SK-N-SH (cell line): ENCODE data around the gene CD19. TPM values are rescaled to one million over a fixed set of nuclear protein-coding genes. Genes with fewer than 3 reads are reported as not detected.

Source experiments
- CTCF ChIA-PET: fragments of 300-600, 350-600 bp; formaldehyde crosslinking; extraction: SDS; loops from one replicate; lab custom pipeline; 2021; lab: Yijun Ruan, JAX
- POLR2A ChIA-PET: fragments of 350-600 bp; sonication (Branson Sonifier 250); formaldehyde crosslinking; extraction: SDS; loops from one replicate; lab custom pipeline; 2020; ENCODE audit warnings: antibody characterized with exemption, inconsistent platforms; lab: Yijun Ruan, JAX
- DNase-seq: peaks from one replicate; pipeline ENCODE4 v3.0.0; 2012
- H2AFZ ChIP-seq: fragments of 200-600 bp; sonication (generic); 2 replicates; pipeline ENCODE4 v1.8.1; 2016; ENCODE audit warnings: antibody characterized with exemption, mild to moderate bottlenecking, low read depth
- H3F3A ChIP-seq: fragments of 200-600 bp; sonication (generic); replicated peaks from 2 replicates; pipeline ENCODE3; 2016; ENCODE audit warnings: antibody characterized with exemption, mild to moderate bottlenecking; ENCODE audit not compliant: insufficient read depth
- H3K27ac ChIP-seq, 2 experiments: fragments of 200-500 bp in 1 of 2; fragments of 200-600 bp in 1 of 2; sonication (Bioruptor generic) in 1 of 2; sonication (generic), shearing (Covaris generic) in 1 of 2; 2 replicates each; pipeline versions ENCODE4 v1.5.1 to v1.6.1; 2014 to 2016; ENCODE audit warnings: low read depth in 2 of 2, inconsistent platforms in 1 of 2, low read length in 1 of 2, mild to moderate bottlenecking in 1 of 2, mixed read lengths in 1 of 2
- H3K27me3 ChIP-seq: fragments of 200-600 bp; sonication (generic), shearing (Covaris generic); 2 replicates; pipeline ENCODE4 v1.6.1; 2016; ENCODE audit warnings: mixed run types; ENCODE audit not compliant: insufficient read depth
- H3K36me3 ChIP-seq, 2 experiments: fragments of 200-500 bp in 1 of 2; fragments of 200-600 bp in 1 of 2; sonication (Bioruptor generic) in 1 of 2; sonication (generic) in 1 of 2; replicated peaks in 1 of 2; 2 replicates each; pipeline versions ENCODE3 to v1.5.1; 2014 to 2016; ENCODE audit warnings: low read length in 1 of 2, mild to moderate bottlenecking in 1 of 2; ENCODE audit not compliant: insufficient read depth in 2 of 2, control insufficient read depth in 1 of 2
- H3K4me1 ChIP-seq, 2 experiments: fragments of 200-500 bp in 1 of 2; fragments of 200-600 bp in 1 of 2; sonication (Bioruptor generic) in 1 of 2; sonication (generic), shearing (Covaris generic) in 1 of 2; 2 replicates each; pipeline versions ENCODE4 v1.5.1 to v1.6.1; 2014 to 2016; ENCODE audit warnings: low read depth in 1 of 2, low read length in 1 of 2, mixed run types in 1 of 2; ENCODE audit not compliant: insufficient read depth in 2 of 2, control insufficient read depth in 1 of 2
- H3K4me2 ChIP-seq: fragments of 200-600 bp; sonication (generic), shearing (Covaris generic); 2 replicates; pipeline ENCODE4 v1.6.1; 2017; ENCODE audit warnings: mixed run types
- H3K4me3 ChIP-seq, 2 experiments: fragments of 200-500 bp in 1 of 2; fragments of 200-600 bp in 1 of 2; sonication (Bioruptor generic) in 1 of 2; sonication (generic), shearing (Covaris generic) in 1 of 2; 2 replicates each; pipeline versions ENCODE4 v1.5.1 to v1.8.1; 2014 to 2016; ENCODE audit warnings: low read depth in 2 of 2, inconsistent platforms in 1 of 2, low read length in 1 of 2, mild to moderate bottlenecking in 1 of 2, mixed read lengths in 1 of 2, moderate library complexity in 1 of 2
- H3K79me2 ChIP-seq: fragments of 200-600 bp; sonication (generic); 2 replicates; pipeline ENCODE4 v1.8.1; 2017; ENCODE audit warnings: mild to moderate bottlenecking; ENCODE audit not compliant: insufficient read depth
- H3K9ac ChIP-seq: fragments of 200-600 bp; sonication (generic); 2 replicates; pipeline ENCODE4 v1.6.1; 2017; ENCODE audit warnings: mixed run types
- H3K9me2 ChIP-seq: fragments of 200-600 bp; sonication (generic); 2 replicates; pipeline ENCODE4 v1.6.1; 2017; ENCODE audit warnings: mixed run types
- H3K9me3 ChIP-seq: fragments of 200-600 bp; sonication (generic); 2 replicates; pipeline ENCODE4 v1.6.1; 2017; ENCODE audit warnings: mixed run types, mild to moderate bottlenecking, moderate library complexity
- H4K20me1 ChIP-seq: fragments of 200-600 bp; sonication (generic); 2 replicates; pipeline ENCODE4 v1.6.1; 2017; ENCODE audit warnings: mild to moderate bottlenecking, mixed run types; ENCODE audit not compliant: insufficient read depth
- CTCF ChIP-seq: fragments of 200-600 bp; sonication (generic); IDR thresholded peaks from 2 replicates; pipeline ENCODE4 v1.6.1; 2017; ENCODE audit warnings: antibody characterized with exemption, mild to moderate bottlenecking, moderate library complexity
- ELF1 ChIP-seq: IDR thresholded peaks from 2 replicates; pipeline ENCODE4 v1.4.0; 2012
- EZH2phosphoT487 ChIP-seq: fragments of 200-600 bp; sonication (generic); IDR thresholded peaks from 2 replicates; pipeline ENCODE4 v1.6.1; 2017; ENCODE audit warnings: low read depth, mixed run types, mild to moderate bottlenecking, antibody characterized with exemption, moderate library complexity, borderline replicate concordance
- FOSL2 ChIP-seq: IDR thresholded peaks from 2 replicates; pipeline ENCODE4 v1.4.0; 2012; ENCODE audit warnings: low read depth, mild to moderate bottlenecking, moderate library complexity, borderline replicate concordance
- FOXM1 ChIP-seq: IDR thresholded peaks from 2 replicates; pipeline ENCODE4 v1.4.0; 2012; ENCODE audit warnings: low read depth, mild to moderate bottlenecking
- GABPA ChIP-seq: IDR thresholded peaks from 2 replicates; pipeline ENCODE4 v1.4.0; 2012; ENCODE audit warnings: low read depth, mild to moderate bottlenecking
- IRF3 ChIP-seq: fragments of 150-350 bp; IDR thresholded peaks from 2 replicates; pipeline ENCODE4 v1.6.1; 2016; ENCODE audit warnings: mild to moderate bottlenecking, low read depth, low read length
- MEF2A ChIP-seq: IDR thresholded peaks from 2 replicates; pipeline ENCODE4 v1.4.0; 2012; ENCODE audit warnings: low read depth, borderline replicate concordance
- NFIC ChIP-seq: IDR thresholded peaks from 2 replicates; pipeline ENCODE4 v1.4.0; 2012; ENCODE audit warnings: borderline replicate concordance
- NRF1 ChIP-seq: IDR thresholded peaks from 2 replicates; pipeline ENCODE4 v1.6.1; 2012; ENCODE audit warnings: low read depth, mild to moderate bottlenecking, low read length
- PBX3 ChIP-seq: IDR thresholded peaks from 2 replicates; pipeline ENCODE4; 2012
- RCOR1 ChIP-seq: fragments of 150-350 bp; IDR thresholded peaks from 2 replicates; pipeline ENCODE4 v1.6.1; 2017; ENCODE audit warnings: antibody characterized with exemption, low read length
- TAF1 ChIP-seq: IDR thresholded peaks from 2 replicates; pipeline ENCODE4 v1.6.1; 2012; ENCODE audit warnings: low read depth, mild to moderate bottlenecking, low read length, moderate library complexity, borderline replicate concordance
- USF1 ChIP-seq: IDR thresholded peaks from 2 replicates; pipeline ENCODE4 v1.4.0; 2012; ENCODE audit warnings: low read depth, borderline replicate concordance
- YY1 ChIP-seq: IDR thresholded peaks from 2 replicates; pipeline ENCODE4 v1.4.0; 2012; ENCODE audit warnings: low read depth, mild to moderate bottlenecking
- ZBTB33 ChIP-seq: IDR thresholded peaks from 2 replicates; pipeline ENCODE4 v1.4.0; 2012; ENCODE audit warnings: low read depth, borderline replicate concordance
- WGBS: methylation state at CpG from one replicate; pipeline ENCODE4 v1.1.6; 2017; ENCODE audit warnings: low lambda C conversion rate; 5-methylcytosine and 5-hydroxymethylcytosine counted together
- polyA plus RNA-seq, 3 experiments: library from polyadenylated mRNA; depleted of rRNA; stranded (reverse); fragments of >200 nt; gene quantifications; 2 replicates each; pipeline ENCODE4 v1.2.3, GENCODE V29; 2012

Gene CD19
- polyA plus RNA-seq, 1 of the 3 experiments (the other 2 are of a cell fraction): not detected

GRCh38 chr16:28986492-28986891, 54.7 kb downstream of the CD19 start:
- POLR2A ChIA-PET: no interaction called here
- WGBS: 97% methylated on average over 13 of the region's 13 CpGs

More at GRCh38 chr16:28986492-28986891, 54.7 kb downstream of the CD19 start:
- Histone ChIP-seq H3K9me2 (no peaks in the 10 kb centered on the region), H3K79me2 (no peaks in the 10 kb centered on the region), H3K27me3 (no peaks in the 10 kb centered on the region), H3K9ac (no peak overlapping the region), H3K27ac (no peak overlapping the region), H3K36me3 (peaks cover 11 to 21% of the 10 kb centered on the region in 2 experiments), H2AFZ (no peak overlapping the region), H3K4me1 (no peaks in the 10 kb centered on the region), H4K20me1 (no peaks in the 10 kb centered on the region), H3K4me3 (no peak overlapping the region), H3K9me3 (no peaks in the 10 kb centered on the region), H3K4me2 (no peak overlapping the region)
- DNase-seq: no peak
- CTCF ChIA-PET: interaction anchor here (1.0 to 1.3 kb wide), 2 partner anchors 11 to 13 kb away, joined by 3 to 4 read pairs; no protein-coding TSS in a partner anchor
- TF ChIP-seq ELF1: no peak
- TF ChIP-seq CTCF: no peak
- no peak for TF ChIP-seq FOSL2
- no peak for TF ChIP-seq RCOR1
- no peak for TF ChIP-seq TAF1
- TF ChIP-seq PBX3: no peak
- no peak for TF ChIP-seq MEF2A
- no peak for TF ChIP-seq GABPA
- TF ChIP-seq ZBTB33: no peak
- no peak for TF ChIP-seq NFIC
- TF ChIP-seq NRF1: no peak
- no peak for TF ChIP-seq YY1
- no peak for TF ChIP-seq IRF3
- TF ChIP-seq USF1: no peak
- no peak for TF ChIP-seq FOXM1
- no peak for TF ChIP-seq EZH2phosphoT487
- TF ChIP-seq, all 33 proteins: peak for 0
- no peaks in the 10 kb centered on the region for H3F3A ChIP-seq
